SK-N-MC (cell line): ENCODE results near the gene AFF1.
A peak's percentile ranks its signal among the peaks of the same experiment; 100 is the strongest.

Source experiments
- DNase-seq: peaks from one replicate; pipeline ENCODE4 v3.0.0-alpha.2; 2011; ENCODE audit warnings: low read depth, low spot score
- H3K27ac ChIP-seq: fragments of 200-600 bp; sonication (generic); 2 replicates; pipeline ENCODE4 v1.5.1; 2016; ENCODE audit warnings: mixed run types
- H3K36me3 ChIP-seq: fragments of 200-600 bp; sonication (generic); 2 replicates; pipeline ENCODE4 v1.6.1; 2017; ENCODE audit warnings: antibody characterized with exemption, low read length, mixed read lengths; ENCODE audit not compliant: insufficient read depth
- H3K4me3 ChIP-seq: fragments of 200-600 bp; sonication (generic); 2 replicates; pipeline ENCODE4 v1.5.1; 2016
- H3K9ac ChIP-seq: fragments of 200-600 bp; sonication (generic); 2 replicates; pipeline ENCODE4 v1.8.0; 2017; ENCODE audit warnings: mixed run types, mixed read lengths; ENCODE audit not compliant: insufficient read length
- H3K9me3 ChIP-seq: fragments of 200-600 bp; sonication (generic); 2 replicates; pipeline ENCODE4 v1.6.1; 2017; ENCODE audit warnings: low read depth, mild to moderate bottlenecking, antibody characterized with exemption, low read length, moderate library complexity, mixed read lengths
- EZH2 ChIP-seq: fragments of 200-600 bp; sonication (generic); IDR thresholded peaks from one replicate; pipeline ENCODE4 v1.6.1; 2017; ENCODE audit warnings: antibody characterized with exemption
- FOXP2 ChIP-seq: optimal IDR thresholded peaks from 2 replicates; pipeline ENCODE3; 2011; ENCODE audit warnings: mild to moderate bottlenecking, moderate library complexity; ENCODE audit not compliant: insufficient read depth; ENCODE audit errors: extremely low read length, control extremely low read depth
- POLR2AphosphoS5 ChIP-seq: IDR thresholded peaks from 2 replicates; pipeline ENCODE4 v1.6.1; 2012; ENCODE audit warnings: mild to moderate bottlenecking, low read depth, low read length, borderline replicate concordance

Gene AFF1

DNA sequence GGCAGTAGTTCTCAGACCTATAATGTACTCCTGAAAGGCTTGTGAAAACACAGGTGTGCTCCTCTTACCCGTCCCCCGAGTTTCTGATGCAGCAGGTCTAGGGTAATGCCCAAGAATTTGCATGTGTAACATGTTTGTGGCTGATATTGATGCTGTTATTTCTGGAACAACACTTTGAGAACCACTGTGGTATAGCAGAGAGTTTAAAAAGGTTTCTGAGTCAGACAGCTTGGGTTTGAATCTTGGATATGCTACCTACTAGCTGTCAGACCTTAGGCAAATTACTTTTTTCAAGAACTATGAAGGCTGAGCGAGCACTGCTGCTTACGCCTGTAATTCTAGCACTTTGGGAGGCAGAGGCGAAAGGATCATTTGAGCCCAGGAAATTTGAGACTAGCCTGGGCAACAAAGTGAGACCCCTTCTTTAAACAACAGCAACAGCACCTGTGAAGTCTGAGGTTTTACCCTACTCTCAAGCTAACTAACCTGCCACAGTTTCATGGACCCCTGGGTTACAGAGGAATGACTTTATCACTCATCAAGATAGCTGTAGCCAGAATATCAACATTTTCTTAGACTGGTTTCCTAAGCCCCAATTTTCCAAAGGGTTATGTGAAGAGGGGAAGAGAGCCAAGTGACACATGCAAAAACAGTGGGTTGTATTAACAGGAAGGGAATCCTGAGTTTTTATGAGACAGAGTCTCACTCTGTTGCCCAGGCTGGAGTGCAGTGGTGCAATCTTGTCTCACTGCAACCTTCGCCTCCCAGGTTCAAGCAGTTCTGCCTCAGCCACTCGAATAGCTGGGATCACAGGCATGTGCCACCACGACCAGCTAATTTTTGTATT, 5.1 kb downstream of the AFF1 start:
- Histone ChIP-seq H3K9ac (no peak overlapping the region), H3K9me3 (no peaks in the 10 kb centered on the region), H3K4me3 (peak overlapping the region; percentile 61; the same call in 1 of the 2 replicates), H3K36me3 (no peaks in the 10 kb centered on the region), H3K27ac (peak overlapping the region; percentile 86; the same call in 1 of the 2 replicates)
- DNase-seq: no peak
- TF ChIP-seq POLR2AphosphoS5: no peak

DNA sequence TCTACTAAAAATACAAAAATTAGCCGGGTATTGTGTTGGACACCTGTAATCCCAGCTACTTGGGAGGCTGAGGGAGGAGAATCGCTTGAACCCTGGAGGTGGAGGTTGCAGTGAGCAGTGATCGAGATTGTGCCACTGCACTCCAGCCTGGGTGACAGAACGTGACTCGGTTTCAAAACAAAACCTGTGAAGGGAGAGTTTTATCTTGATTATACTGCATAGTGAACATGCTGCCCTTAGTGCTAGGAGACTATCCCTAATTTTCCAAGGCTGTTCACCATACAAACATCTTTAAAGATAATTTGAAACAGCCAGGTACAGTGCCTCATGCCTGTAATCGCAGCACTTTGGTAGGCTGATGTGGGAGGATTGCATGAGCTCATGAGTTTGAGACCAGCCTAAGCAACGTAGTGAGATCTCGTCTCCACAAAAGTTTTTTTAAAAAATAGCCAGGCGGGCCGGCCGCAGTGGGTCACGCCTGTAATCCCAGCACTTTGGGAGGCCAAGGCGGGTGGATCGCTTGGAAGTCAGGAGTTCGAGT, 6.2 kb downstream of the AFF1 start:
- DNase-seq: no peak
- Histone ChIP-seq H3K4me3 (no peak overlapping the region), H3K36me3 (no peaks in the 10 kb centered on the region), H3K27ac (no peak overlapping the region), H3K9me3 (no peaks in the 10 kb centered on the region), H3K9ac (no peak overlapping the region)
- TF ChIP-seq EZH2: no peak
- no peak for TF ChIP-seq FOXP2
- no peak for TF ChIP-seq POLR2AphosphoS5

DNA sequence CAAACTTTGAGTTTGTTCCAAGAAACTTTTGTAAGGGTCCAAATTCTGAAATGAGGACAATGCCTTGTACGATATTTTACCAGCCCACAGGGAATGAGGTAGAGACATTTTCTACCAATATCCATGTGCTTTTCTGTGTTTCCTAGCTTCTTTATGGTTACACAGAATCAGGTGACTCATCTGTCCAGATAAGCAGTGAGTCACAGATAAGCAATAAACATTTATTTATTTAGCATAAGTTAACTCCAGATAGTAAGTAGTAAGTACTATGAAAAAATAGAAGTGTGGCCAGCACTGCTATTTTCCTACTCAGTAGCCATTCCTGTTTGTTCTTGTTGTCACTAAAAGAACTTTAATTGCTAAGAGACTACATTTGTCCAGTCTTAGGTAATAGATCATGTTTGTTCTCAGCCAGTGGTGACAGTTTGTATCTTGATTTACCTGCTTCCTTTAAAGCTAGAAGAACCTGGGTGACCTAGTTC, 7.4 kb downstream of the AFF1 start:
- Histone ChIP-seq H3K27ac (0 out of 2 replicates have a peak overlapping the region, but pooled peaks have one; percentile 16), H3K36me3 (no peaks in the 10 kb centered on the region), H3K9me3 (no peaks in the 10 kb centered on the region), H3K4me3 (no peak overlapping the region), H3K9ac (no peak overlapping the region)
- no peak for DNase-seq
- no peak for TF ChIP-seq FOXP2
- no peak for TF ChIP-seq EZH2
- no peak for TF ChIP-seq POLR2AphosphoS5

DNA sequence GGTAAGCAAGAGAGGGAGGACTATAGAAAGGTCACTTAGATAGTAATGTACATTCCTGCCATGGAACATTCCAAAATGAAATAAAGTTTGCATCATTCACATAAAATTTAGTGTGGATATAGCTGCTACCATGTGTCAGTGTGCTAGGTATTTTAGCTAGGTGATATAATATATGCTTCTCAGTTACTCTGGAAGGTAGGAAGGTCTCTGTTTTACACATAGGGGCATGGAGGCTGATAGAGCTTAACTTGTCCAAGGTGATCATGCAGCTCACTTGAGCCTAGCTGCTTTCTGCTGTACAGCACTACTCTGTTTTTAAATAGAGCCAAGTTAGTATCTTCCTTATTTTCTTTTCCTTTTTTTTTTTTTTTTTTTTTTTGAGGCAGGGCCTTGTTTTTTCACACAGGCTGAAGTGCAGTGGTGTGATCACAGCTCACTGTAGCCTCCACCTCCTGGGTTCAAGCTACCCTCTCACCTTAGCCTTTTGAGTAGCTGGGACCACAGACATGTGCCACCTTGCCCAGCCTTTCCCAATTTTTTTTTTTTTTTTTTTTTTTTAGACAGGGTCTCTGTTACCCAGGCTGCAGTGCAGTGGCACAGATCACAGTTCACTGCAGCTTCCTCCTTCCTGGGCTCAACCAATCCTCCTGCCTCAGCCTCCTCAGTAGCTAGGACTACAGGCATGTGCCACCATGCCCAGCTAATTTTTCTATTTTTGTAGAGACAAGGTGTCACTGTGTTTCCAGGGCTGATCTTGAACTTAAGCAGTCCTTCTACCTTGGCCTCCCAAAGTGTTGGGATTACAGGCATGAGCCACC, 10.4 kb downstream of the AFF1 start:
- H3K27ac ChIP-seq: peak overlapping the region; percentile 72
- H3K36me3 ChIP-seq: no peaks in the 10 kb centered on the region
- DNase-seq: no peak
- no peaks in the 10 kb centered on the region for H3K9me3 ChIP-seq
- TF ChIP-seq POLR2AphosphoS5 (no peak), FOXP2 (no peak), EZH2 (no peak)
- peak overlapping the region; percentile 42 for H3K4me3 ChIP-seq
- no peak overlapping the region for H3K9ac ChIP-seq

DNA sequence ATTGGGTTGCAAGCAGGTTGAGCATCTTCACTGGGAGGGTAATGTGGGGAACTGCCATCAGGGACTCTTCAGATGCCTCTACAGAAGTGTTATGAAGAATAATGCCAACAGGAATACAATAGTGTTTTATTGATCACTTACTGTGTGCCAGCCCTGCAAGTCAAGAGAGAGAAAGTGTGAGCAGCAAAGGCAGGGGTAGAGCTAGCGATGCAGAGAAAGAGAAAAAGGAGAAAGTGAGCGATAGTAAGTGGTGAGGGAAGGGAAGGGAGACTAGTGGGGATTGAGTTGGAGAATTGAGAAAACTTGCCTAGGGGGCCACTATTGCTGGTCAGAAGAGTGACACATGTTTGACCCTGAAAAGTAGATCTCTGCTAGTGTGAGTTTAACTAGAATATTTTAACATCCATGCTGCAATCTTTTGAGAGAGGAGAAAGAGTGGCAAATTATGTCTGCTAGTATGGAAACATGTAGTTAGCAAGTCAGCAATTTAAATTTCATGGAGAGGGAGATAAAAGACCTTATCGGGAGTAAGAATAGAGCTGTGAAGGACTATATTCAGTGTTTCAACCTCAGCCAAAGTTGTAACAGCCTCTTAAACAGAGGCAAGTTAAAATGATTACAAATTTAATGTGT, 12.2 kb downstream of the AFF1 start:
- Histone ChIP-seq H3K9me3 (no peaks in the 10 kb centered on the region), H3K9ac (no peak overlapping the region), H3K36me3 (no peaks in the 10 kb centered on the region), H3K27ac (peak overlapping the region; percentile 60), H3K4me3 (peak overlapping the region; percentile 19; the same call in 1 of the 2 replicates)
- no peak for TF ChIP-seq EZH2
- TF ChIP-seq FOXP2: no peak
- TF ChIP-seq POLR2AphosphoS5: no peak
- DNase-seq: no peak

DNA sequence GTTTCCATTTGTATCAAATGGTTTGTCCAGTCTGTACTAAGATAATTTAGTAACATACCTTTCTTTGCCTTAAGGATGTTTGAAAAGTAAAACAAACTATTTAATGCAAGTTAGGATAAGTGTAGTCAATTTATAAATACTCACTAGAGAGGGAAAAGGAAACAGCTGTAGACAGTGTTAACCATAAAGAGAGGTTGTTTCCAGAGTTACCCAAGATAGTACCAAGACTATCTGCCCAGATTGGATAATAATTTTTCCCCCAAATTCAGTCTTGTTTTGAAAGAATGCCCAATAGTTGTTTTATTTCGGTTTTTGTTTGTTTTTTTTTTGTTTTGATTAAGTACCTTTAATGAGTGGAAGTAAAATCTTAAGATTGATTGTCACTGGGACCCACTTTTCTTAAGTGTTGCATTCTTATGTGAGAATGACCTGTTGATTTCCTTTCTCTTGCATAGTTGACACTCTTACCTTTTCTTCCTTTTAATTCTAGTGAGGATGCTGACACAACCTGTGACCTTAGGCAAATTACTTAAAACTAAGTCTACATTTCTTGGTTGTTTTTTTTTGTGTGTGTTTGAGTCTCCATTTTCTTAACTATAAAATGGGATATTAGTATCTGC, 12.8 kb downstream of the AFF1 start:
- peak overlapping the region; percentile 19; the same call in 1 of the 2 replicates for H3K4me3 ChIP-seq
- H3K36me3 ChIP-seq: no peaks in the 10 kb centered on the region
- TF ChIP-seq POLR2AphosphoS5: no peak
- TF ChIP-seq EZH2: no peak
- no peak for TF ChIP-seq FOXP2
- H3K9ac ChIP-seq: no peak overlapping the region
- peak overlapping the region; percentile 60 for H3K27ac ChIP-seq
- H3K9me3 ChIP-seq: no peaks in the 10 kb centered on the region
- no peak for DNase-seq

DNA sequence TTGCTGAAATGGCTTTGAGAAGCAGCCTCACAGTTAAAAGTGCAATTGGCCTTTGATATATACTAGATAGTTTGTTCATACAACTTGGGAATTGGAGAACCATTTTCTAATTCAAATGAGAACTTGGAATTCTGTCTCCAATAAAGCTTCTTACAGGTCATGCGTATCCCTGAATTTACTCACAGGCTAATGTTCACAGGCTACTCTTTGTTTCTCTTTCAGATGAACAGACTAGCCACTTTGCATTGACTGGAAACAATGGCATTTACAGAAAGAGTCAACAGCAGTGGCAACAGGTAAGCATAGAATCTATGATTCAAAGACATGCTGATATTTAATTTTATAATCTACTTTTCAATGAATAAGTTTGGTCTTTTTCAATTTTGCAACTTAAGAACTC, 13.5 kb downstream of the AFF1 start:
- H3K4me3 ChIP-seq: no peak overlapping the region
- H3K27ac ChIP-seq: peak overlapping the region; percentile 60; the same call in 1 of the 2 replicates
- no peaks in the 10 kb centered on the region for H3K36me3 ChIP-seq
- TF ChIP-seq EZH2: no peak
- H3K9me3 ChIP-seq: no peaks in the 10 kb centered on the region
- no peak overlapping the region for H3K9ac ChIP-seq
- DNase-seq: no peak
